ENCODE data around the gene DLGAP1.

Gene DLGAP1

DNA sequence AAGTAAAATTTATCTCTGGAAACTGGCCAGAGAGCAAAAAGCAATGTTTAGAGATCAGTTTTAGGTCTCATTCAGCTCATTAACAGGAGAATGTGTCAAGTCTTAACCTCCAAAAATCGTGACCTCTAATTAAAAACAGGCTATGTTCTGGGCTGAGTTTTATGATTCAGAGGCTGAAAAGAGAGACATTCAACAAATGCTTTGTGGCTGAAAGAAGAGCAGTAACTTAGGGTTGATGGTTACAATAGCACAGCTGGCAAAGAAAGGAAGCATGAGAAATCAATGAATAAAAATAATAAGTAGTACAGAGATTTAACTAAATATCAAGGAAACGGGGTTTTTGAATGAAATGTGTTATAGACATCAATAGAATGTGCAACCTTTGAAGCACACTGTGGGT, 992.1 kb downstream of the DLGAP1 start:
- Histone ChIP-seq H3K27ac (ENCODE audit: low read length) (no peak overlapping the region), H3K4me1 (ENCODE audit: control insufficient read depth, insufficient read depth, low read length) (no peaks in the 10 kb centered on the region), H3K9me3 (ENCODE audit: control insufficient read depth in 2 of 2, low read length in 2 of 2) (peaks cover 0 to 3% of the 10 kb centered on the region in 2 donors), H3K36me3 (ENCODE audit: control insufficient read depth in 2 of 2, insufficient read depth in 2 of 2, low read length in 2 of 2) (peaks cover 4 to 11% of the 10 kb centered on the region in 2 donors), H3K9ac (ENCODE audit: low read length in 2 of 2) (no peak overlapping the region), H3K27me3 (ENCODE audit: control insufficient read depth in 1 of 2, insufficient read depth in 2 of 2, low read length in 2 of 2) (no peaks in the 10 kb centered on the region), H3K4me3 (ENCODE audit: low read length in 2 of 2) (no peak overlapping the region)

DNA sequence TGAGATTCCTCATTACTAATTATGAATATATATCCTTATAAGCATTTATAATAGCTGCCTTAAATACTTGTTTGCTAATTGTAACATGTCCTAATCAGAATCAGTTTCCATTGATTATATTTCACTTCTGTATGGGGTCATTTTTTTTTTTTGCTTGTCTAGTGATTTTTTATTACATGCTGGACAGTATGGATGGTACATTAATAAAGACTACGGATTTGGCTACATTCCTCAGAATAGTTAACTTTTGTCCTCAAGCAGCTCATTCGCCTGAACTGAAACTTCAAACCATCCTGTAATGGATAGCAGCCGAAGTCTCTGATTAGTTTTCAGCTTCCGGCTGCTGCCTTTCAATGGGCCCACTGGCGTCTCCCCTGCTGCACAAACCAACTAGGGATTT, 993.4 kb downstream of the DLGAP1 start:
- H3K36me3 ChIP-seq (ENCODE audit: control insufficient read depth in 2 of 2, insufficient read depth in 2 of 2, low read length in 2 of 2) = peaks cover 13 to 21% of the 10 kb centered on the region in 2 donors
- no peaks in the 10 kb centered on the region for H3K27me3 ChIP-seq (ENCODE audit: control insufficient read depth in 1 of 2, insufficient read depth in 2 of 2, low read length in 2 of 2)
- no peak overlapping the region for H3K27ac ChIP-seq (ENCODE audit: low read length)
- no peaks in the 10 kb centered on the region for H3K4me1 ChIP-seq (ENCODE audit: control insufficient read depth, insufficient read depth, low read length)
- H3K9ac ChIP-seq (ENCODE audit: low read length in 2 of 2) = no peak overlapping the region
- no peak overlapping the region for H3K4me3 ChIP-seq (ENCODE audit: low read length in 2 of 2)
- peaks cover 0 to 3% of the 10 kb centered on the region in 2 donors for H3K9me3 ChIP-seq (ENCODE audit: control insufficient read depth in 2 of 2, low read length in 2 of 2)

DNA sequence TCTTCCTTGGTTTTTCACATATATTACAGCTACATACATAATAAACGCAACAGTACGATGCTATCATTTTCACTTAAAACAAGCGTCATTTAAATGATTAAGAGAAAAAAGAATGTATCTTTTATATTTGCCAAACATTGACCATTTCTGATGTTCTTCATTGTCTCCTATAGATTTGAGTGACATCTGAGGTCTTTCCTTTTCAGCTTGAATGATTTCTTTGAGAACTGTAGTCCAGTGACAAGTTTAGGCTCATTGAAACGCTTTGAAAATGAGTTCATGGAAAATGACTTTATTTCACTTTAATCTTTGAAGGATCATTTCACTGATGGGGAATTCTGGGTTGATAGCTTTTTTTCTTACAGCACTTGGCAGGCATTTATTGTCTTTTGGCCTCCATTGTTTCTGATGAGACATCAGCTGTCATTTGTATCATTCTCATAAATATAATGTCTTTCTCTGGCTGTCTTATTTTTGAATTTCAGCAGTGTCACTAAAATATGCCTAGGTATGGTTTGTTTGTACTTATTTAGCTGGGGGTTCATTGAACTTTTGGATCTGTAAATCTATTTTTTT, 994.2 kb downstream of the DLGAP1 start:
- Histone ChIP-seq H3K36me3 (ENCODE audit: control insufficient read depth in 2 of 2, insufficient read depth in 2 of 2, low read length in 2 of 2) (peaks cover 13 to 28% of the 10 kb centered on the region in 2 donors), H3K4me3 (ENCODE audit: low read length in 2 of 2) (no peak overlapping the region), H3K9me3 (ENCODE audit: control insufficient read depth in 2 of 2, low read length in 2 of 2) (peaks cover 0 to 3% of the 10 kb centered on the region in 2 donors), H3K9ac (ENCODE audit: low read length in 2 of 2) (no peak overlapping the region), H3K4me1 (ENCODE audit: control insufficient read depth, insufficient read depth, low read length) (no peaks in the 10 kb centered on the region), H3K27ac (ENCODE audit: low read length) (no peak overlapping the region), H3K27me3 (ENCODE audit: control insufficient read depth in 1 of 2, insufficient read depth in 2 of 2, low read length in 2 of 2) (no peaks in the 10 kb centered on the region)

DNA sequence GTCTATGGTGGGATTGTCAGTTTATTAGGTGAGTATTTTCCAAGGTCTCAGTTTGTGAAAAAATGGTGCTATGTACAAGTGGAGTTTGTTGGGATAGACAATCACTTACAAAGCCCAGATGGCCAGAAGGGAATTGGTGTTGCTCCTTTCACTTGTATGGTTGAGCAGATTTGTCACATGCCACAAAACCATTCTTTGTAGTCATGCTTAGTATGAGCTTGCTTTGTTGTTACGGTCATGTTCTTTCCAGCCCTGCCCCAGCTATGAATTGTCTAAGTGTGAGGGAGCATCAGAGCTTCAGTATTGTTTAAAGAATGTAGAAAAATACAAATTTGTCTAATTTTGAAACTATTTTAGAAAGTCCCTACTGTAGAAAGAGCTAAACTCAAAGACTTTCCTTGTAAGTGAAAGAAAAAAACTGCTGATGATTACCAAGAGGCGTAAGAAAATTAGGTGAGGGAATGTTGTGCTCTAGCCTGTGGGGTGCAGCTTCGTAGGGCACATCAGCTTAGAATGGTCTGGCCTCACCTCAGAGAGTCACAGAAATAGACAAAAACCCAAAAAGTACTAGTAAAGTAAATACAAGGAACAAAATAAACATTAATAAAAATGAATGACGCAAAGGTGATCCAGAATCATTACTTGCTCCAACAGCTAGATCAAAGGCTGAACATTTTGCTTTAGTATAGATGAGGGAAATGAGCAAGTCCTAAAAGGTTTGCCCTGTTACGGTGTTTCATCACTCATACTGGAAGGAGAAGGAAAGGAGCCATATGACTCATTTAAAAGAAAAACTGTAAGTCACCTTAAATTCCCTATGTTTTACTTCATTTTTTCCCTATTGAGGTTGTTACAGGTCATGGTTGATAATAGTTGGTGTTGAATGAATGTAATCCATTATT, 995.9 kb downstream of the DLGAP1 start:
- Histone ChIP-seq H3K9ac (ENCODE audit: low read length in 2 of 2) (no peak overlapping the region), H3K4me1 (ENCODE audit: control insufficient read depth, insufficient read depth, low read length) (peaks cover 6% of the 10 kb centered on the region), H3K27me3 (ENCODE audit: control insufficient read depth in 1 of 2, insufficient read depth in 2 of 2, low read length in 2 of 2) (no peaks in the 10 kb centered on the region), H3K27ac (ENCODE audit: low read length) (no peak overlapping the region), H3K36me3 (ENCODE audit: control insufficient read depth in 2 of 2, insufficient read depth in 2 of 2, low read length in 2 of 2) (peaks cover 13 to 28% of the 10 kb centered on the region in 2 donors), H3K4me3 (ENCODE audit: low read length in 2 of 2) (no peak overlapping the region), H3K9me3 (ENCODE audit: control insufficient read depth in 2 of 2, low read length in 2 of 2) (peaks cover 0 to 3% of the 10 kb centered on the region in 2 donors)

DNA sequence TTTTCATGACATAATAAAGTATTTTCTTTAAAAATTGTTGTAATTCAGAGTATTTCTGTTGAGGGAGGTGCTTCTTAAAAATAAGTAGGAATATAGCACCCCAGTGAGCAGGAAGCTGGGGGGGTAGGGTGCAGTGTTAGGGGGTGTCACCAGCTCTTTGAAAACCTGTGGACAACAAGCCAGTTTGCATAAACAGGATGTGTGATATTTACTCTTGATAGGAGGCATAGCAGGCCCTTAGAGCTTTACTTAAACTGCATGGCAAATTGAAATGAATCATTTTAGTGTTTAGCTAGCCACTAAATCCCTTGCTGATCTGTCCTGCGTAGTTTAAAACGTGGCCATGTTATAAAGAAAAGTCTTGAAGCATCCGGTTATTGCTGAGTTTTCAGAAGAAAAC, 996.7 kb downstream of the DLGAP1 start:
- Histone ChIP-seq H3K9ac (ENCODE audit: low read length in 2 of 2) (no peak overlapping the region), H3K4me3 (ENCODE audit: low read length in 2 of 2) (no peak overlapping the region), H3K27me3 (ENCODE audit: control insufficient read depth in 1 of 2, insufficient read depth in 2 of 2, low read length in 2 of 2) (no peaks in the 10 kb centered on the region), H3K27ac (ENCODE audit: low read length) (no peak overlapping the region), H3K36me3 (ENCODE audit: control insufficient read depth in 2 of 2, insufficient read depth in 2 of 2, low read length in 2 of 2) (peaks cover 13 to 28% of the 10 kb centered on the region in 2 donors), H3K9me3 (ENCODE audit: control insufficient read depth in 2 of 2, low read length in 2 of 2) (peaks cover 0 to 3% of the 10 kb centered on the region in 2 donors), H3K4me1 (ENCODE audit: control insufficient read depth, insufficient read depth, low read length) (peaks cover 6% of the 10 kb centered on the region)

DNA sequence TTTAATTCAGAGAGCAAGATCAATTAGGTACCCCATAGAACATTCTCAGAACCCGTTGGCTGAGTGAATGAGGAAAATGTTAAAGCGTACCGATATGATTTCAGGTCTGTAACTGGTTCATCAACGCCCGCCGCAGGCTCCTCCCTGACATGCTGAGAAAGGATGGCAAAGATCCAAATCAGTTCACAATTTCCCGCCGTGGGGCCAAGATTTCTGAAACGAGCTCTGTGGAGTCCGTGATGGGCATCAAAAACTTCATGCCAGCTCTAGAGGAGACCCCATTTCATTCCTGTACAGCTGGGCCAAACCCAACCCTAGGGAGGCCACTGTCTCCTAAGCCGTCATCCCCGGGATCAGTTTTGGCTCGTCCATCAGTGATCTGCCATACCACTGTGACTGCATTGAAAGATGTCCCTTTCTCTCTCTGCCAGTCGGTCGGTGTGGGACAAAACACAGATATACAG, 997.8 kb downstream of the DLGAP1 start:
- no peak overlapping the region for H3K9ac ChIP-seq (ENCODE audit: low read length in 2 of 2)
- no peak overlapping the region for H3K4me3 ChIP-seq (ENCODE audit: low read length in 2 of 2)
- peaks cover 13 to 28% of the 10 kb centered on the region in 2 donors for H3K36me3 ChIP-seq (ENCODE audit: control insufficient read depth in 2 of 2, insufficient read depth in 2 of 2, low read length in 2 of 2)
- no peaks in the 10 kb centered on the region for H3K27me3 ChIP-seq (ENCODE audit: control insufficient read depth in 1 of 2, insufficient read depth in 2 of 2, low read length in 2 of 2)
- H3K27ac ChIP-seq (ENCODE audit: low read length) = no peak overlapping the region
- H3K9me3 ChIP-seq (ENCODE audit: control insufficient read depth in 2 of 2, low read length in 2 of 2) = peaks cover 0 to 3% of the 10 kb centered on the region in 2 donors
- peaks cover 11% of the 10 kb centered on the region for H3K4me1 ChIP-seq (ENCODE audit: control insufficient read depth, insufficient read depth, low read length)

DNA sequence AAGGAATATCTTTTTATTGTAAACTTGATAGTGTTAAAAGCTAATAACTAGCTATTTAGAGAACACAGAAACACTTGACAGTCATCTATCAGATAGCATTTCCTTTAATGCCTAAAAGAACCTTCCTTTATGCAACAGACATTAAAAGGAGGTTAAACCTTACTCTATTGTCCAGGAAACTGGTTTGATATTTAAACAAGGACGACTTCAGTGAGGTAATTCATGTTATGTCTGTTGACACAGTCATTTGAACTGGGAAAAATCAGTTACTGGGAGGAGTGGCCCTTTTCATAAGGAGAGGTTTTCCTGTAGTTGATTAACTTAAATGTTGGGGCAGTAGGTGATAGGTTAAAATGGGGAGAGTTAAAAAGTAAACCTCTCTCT, 998.4 kb downstream of the DLGAP1 start:
- Histone ChIP-seq H3K9ac (ENCODE audit: low read length in 2 of 2) (no peak overlapping the region), H3K27me3 (ENCODE audit: control insufficient read depth in 1 of 2, insufficient read depth in 2 of 2, low read length in 2 of 2) (no peaks in the 10 kb centered on the region), H3K9me3 (ENCODE audit: control insufficient read depth in 2 of 2, low read length in 2 of 2) (peaks cover 0 to under 1% of the 10 kb centered on the region in 2 donors), H3K4me1 (ENCODE audit: control insufficient read depth, insufficient read depth, low read length) (peaks cover 11% of the 10 kb centered on the region), H3K4me3 (ENCODE audit: low read length in 2 of 2) (no peak overlapping the region), H3K36me3 (ENCODE audit: control insufficient read depth in 2 of 2, insufficient read depth in 2 of 2, low read length in 2 of 2) (peaks cover 13 to 28% of the 10 kb centered on the region in 2 donors), H3K27ac (ENCODE audit: low read length) (no peak overlapping the region)

DNA sequence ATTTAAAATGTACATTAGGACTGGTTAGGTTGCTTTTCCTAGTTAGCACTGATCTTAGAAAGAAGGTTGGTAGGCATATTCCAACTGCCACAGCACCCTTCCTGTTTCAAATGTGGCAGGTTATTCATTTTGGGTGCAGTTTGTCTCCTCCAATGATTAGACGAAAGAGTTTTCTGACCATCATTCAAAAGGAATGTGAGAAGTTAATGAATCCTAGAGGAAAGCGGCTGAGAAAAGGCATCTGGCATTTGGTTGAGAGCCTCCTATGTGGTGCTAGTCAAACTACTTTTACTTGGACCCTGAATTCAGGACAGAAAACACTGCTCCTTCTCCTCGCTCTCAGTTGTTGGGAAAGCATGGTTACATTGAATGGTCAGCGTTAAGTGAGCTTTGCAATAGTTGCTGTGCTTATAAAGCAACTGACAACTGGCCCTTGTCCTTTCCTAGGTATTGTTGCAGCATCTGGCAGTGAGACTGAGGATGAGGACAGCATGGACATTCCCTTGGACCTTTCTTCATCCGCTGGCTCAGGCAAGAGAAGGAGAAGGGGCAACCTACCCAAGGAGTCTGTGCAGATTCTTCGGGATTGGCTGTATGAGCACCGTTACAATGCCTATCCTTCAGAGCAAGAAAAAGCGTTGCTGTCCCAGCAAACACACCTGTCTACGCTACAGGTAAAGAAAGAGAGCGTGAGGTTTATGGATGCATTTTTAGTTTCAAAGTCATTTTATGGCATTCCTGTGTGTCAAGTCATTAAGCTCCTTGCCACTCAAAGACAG, 999.0 kb downstream of the DLGAP1 start:
- Histone ChIP-seq H3K9ac (ENCODE audit: low read length in 2 of 2) (no peak overlapping the region), H3K27me3 (ENCODE audit: control insufficient read depth in 1 of 2, insufficient read depth in 2 of 2, low read length in 2 of 2) (no peaks in the 10 kb centered on the region), H3K9me3 (ENCODE audit: control insufficient read depth in 2 of 2, low read length in 2 of 2) (no peaks in the 10 kb centered on the region), H3K36me3 (ENCODE audit: control insufficient read depth in 2 of 2, insufficient read depth in 2 of 2, low read length in 2 of 2) (peaks cover 13 to 28% of the 10 kb centered on the region in 2 donors), H3K27ac (ENCODE audit: low read length) (no peak overlapping the region), H3K4me1 (ENCODE audit: control insufficient read depth, insufficient read depth, low read length) (peaks cover 11% of the 10 kb centered on the region), H3K4me3 (ENCODE audit: low read length in 2 of 2) (no peak overlapping the region)

DNA sequence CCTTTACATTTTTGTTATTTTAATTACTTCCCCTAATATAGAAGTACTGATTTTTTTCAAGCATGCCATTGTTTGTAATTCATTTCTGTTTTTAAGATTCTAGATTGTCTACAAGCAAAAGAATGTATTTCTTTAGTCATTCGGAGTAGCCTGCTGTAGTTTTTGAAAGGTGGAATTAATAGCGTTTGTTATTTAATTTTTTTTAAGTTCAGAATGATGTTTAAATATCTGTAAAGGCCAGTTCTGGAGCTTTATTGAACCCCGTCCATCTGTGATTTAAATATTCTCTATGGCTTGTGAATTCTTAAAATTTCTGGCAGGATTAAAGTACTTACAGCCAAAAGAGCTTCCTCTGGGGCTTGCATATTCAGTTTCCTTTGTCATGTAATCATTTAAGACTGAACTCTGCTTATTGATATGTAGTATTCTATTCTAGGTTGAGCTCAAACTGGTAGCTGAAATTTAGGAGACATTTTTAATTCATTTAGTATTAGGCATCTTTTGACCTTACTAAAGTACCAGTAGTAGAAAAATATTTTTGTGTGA, 999.9 kb downstream of the DLGAP1 start:
- H3K9me3 ChIP-seq (ENCODE audit: control insufficient read depth in 2 of 2, low read length in 2 of 2) = no peaks in the 10 kb centered on the region
- H3K27me3 ChIP-seq (ENCODE audit: control insufficient read depth in 1 of 2, insufficient read depth in 2 of 2, low read length in 2 of 2) = no peaks in the 10 kb centered on the region
- H3K36me3 ChIP-seq (ENCODE audit: control insufficient read depth in 2 of 2, insufficient read depth in 2 of 2, low read length in 2 of 2) = peaks cover 13 to 25% of the 10 kb centered on the region in 2 donors
- peak overlapping the region in 1 of 2 donors; percentile 96 for H3K4me3 ChIP-seq (ENCODE audit: low read length in 2 of 2)
- H3K4me1 ChIP-seq (ENCODE audit: control insufficient read depth, insufficient read depth, low read length) = peaks cover 11% of the 10 kb centered on the region
- H3K9ac ChIP-seq (ENCODE audit: low read length in 2 of 2) = peak overlapping the region in 1 of 2 donors; percentile 100
- no peak overlapping the region for H3K27ac ChIP-seq (ENCODE audit: low read length)

DNA sequence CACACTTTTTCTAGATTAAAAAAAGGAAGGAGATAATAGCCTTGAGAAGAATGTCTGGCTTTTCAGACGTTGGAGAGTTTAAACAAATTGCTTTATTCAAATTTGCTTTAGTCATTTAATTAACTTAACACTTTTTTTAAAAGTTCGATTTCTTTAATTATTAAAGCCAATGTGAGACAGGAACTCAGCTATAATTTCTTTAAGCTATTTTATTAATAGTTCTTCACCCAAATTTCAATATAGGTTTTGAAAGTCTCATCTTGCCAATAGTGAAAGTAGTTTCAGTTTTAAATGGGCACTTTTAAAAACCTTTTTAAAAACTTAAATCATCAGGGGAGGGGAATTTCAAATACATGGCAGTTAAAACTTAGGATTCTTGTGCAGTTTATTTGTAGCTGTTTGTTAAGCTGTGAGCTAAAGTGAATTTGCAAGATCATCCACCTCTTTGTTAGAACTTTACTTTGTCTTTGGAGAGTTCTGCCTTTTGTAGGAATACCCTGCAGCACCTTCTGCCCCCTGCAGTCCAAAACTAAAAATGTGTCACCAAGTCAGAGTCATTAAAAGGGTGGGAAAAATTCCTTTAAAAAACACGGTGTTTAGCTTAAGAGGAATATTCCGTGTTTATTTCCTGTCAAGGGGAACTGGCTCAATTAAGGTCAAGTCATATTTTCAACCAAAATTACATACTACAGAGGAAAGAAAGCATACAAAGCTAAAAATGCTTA, 1000.6 kb downstream of the DLGAP1 start:
- H3K4me3 ChIP-seq (ENCODE audit: low read length in 2 of 2) = peak overlapping the region; percentile 58 to 96
- H3K9ac ChIP-seq (ENCODE audit: low read length in 2 of 2) = peak overlapping the region; percentile 30 to 100
- H3K27ac ChIP-seq (ENCODE audit: low read length) = peak overlapping the region; percentile 99
- peaks cover 11% of the 10 kb centered on the region for H3K4me1 ChIP-seq (ENCODE audit: control insufficient read depth, insufficient read depth, low read length)
- no peaks in the 10 kb centered on the region for H3K9me3 ChIP-seq (ENCODE audit: control insufficient read depth in 2 of 2, low read length in 2 of 2)
- H3K36me3 ChIP-seq (ENCODE audit: control insufficient read depth in 2 of 2, insufficient read depth in 2 of 2, low read length in 2 of 2) = peaks cover 13 to 25% of the 10 kb centered on the region in 2 donors
- no peaks in the 10 kb centered on the region for H3K27me3 ChIP-seq (ENCODE audit: control insufficient read depth in 1 of 2, insufficient read depth in 2 of 2, low read length in 2 of 2)

Data from stomach smooth muscle (tissue), 2 donors.